HG03066 (cell line): ENCODE data around the gene MOG.

Experiments
- ATAC-seq: cut with Tn5 transposase; IDR thresholded peaks from one replicate; pipeline ENCODE4 v1.9.1; 2021; ENCODE audit warnings: low read depth; ENCODE audit not compliant: unreplicated experiment

Gene MOG

GRCh38 chr6:29673161-29673560 is 16.3 kb downstream of the MOG start:
- ATAC-seq, result no peak

GRCh38 chr6:29674008-29674407 is 17.1 kb downstream of the MOG start:
- ATAC-seq, result no peak

GRCh38 chr6:29675561-29675960 is 18.7 kb downstream of the MOG start:
- ATAC-seq, result no peak

- no peak for ATAC-seq
Measured at GRCh38 chr6:29676981-29677601, 20.2 kb downstream of the MOG start.

GRCh38 chr6:29678114-29678513 is 21.2 kb downstream of the MOG start:
- no peak for ATAC-seq

GRCh38 chr6:29679962-29680361 is 23.1 kb downstream of the MOG start:
- no peak for ATAC-seq

- ATAC-seq, result no peak
Measured at GRCh38 chr6:29680416-29680815, 23.5 kb downstream of the MOG start.

- no peak for ATAC-seq
Measured at GRCh38 chr6:29680904-29681303, 24.0 kb downstream of the MOG start, which contains the start of gene ZFP57. TSS of gene ZFP57 (minus strand) at chr6:29681152. CDS start at chr6:29677003, 4,149 bp downstream.

GRCh38 chr6:29681811-29682210 is 24.9 kb downstream of the MOG start:
- ATAC-seq, result no peak

- ATAC-seq, result no peak
Measured at GRCh38 chr6:29685718-29686326, 28.9 kb downstream of the MOG start.

- no peak for ATAC-seq
Measured at GRCh38 chr6:29694637-29695036, 37.7 kb downstream of the MOG start.

GRCh38 chr6:29696147-29697125 is 39.5 kb downstream of the MOG start:
- no peak for ATAC-seq

GRCh38 chr6:29702519-29703103 is 45.7 kb downstream of the MOG start:
- no peak for ATAC-seq

- no peak for ATAC-seq
Measured at GRCh38 chr6:29705389-29706231, 48.7 kb downstream of the MOG start.

- ATAC-seq, result no peak
Measured at GRCh38 chr6:29708432-29709179, 51.7 kb downstream of the MOG start.

GRCh38 chr6:29709188-29709587 is 52.3 kb downstream of the MOG start:
- no peak for ATAC-seq

GRCh38 chr6:29710281-29710941 is 53.5 kb downstream of the MOG start:
- no peak for ATAC-seq

- ATAC-seq, result no peak
Measured at GRCh38 chr6:29720863-29721262, 64.0 kb downstream of the MOG start.
